ENCODE results near the gene TFB1M.

TFB1M gene

GRCh38 chr6:155292711-155293110 lies 21.6 kb downstream of the TFB1M start:
- no peak for DNase-seq

- no peak for DNase-seq
These were observed 23.0 kb downstream of the TFB1M start for GRCh38 chr6:155291291-155291690.

GRCh38 chr6:155290491-155290890 lies 23.8 kb downstream of the TFB1M start:
- no peak for DNase-seq

- no peak for DNase-seq
These were observed 26.5 kb downstream of the TFB1M start for GRCh38 chr6:155287762-155288161.

- no peak for DNase-seq
These were observed 29.5 kb downstream of the TFB1M start for GRCh38 chr6:155284775-155285174.

GRCh38 chr6:155278319-155279049 lies 35.8 kb downstream of the TFB1M start:
- no peak for DNase-seq

GRCh38 chr6:155276638-155277037 lies 37.6 kb downstream of the TFB1M start:
- no peak for DNase-seq

- no peak for DNase-seq
These were observed 38.3 kb downstream of the TFB1M start for GRCh38 chr6:155275808-155276480.

GRCh38 chr6:155274533-155274932 lies 39.8 kb downstream of the TFB1M start:
- no peak for DNase-seq

GRCh38 chr6:155274106-155274505 lies 40.2 kb downstream of the TFB1M start:
- DNase-seq: no peak

GRCh38 chr6:155273431-155273830 lies 40.9 kb downstream of the TFB1M start:
- DNase-seq: no peak

- no peak for DNase-seq
These were observed 41.7 kb downstream of the TFB1M start for GRCh38 chr6:155272353-155273232.

GRCh38 chr6:155271145-155271544 lies 43.1 kb downstream of the TFB1M start:
- no peak for DNase-seq

- DNase-seq: no peak
These were observed 43.7 kb downstream of the TFB1M start for GRCh38 chr6:155270561-155271091.

GRCh38 chr6:155269765-155270164 lies 44.5 kb downstream of the TFB1M start:
- no peak for DNase-seq

- DNase-seq: peak; percentile 19 to 34 (median 32)
These were observed 46.0 kb downstream of the TFB1M start for GRCh38 chr6:155268088-155268867.

- no peak for DNase-seq
These were observed 46.9 kb downstream of the TFB1M start for GRCh38 chr6:155267411-155267810.

- peak in 1 of 3 donors; percentile 3 for DNase-seq
These were observed 48.3 kb downstream of the TFB1M start for GRCh38 chr6:155265843-155266535.

GRCh38 chr6:155264693-155265320 lies 49.5 kb downstream of the TFB1M start:
- DNase-seq: no peak

GRCh38 chr6:155263373-155264063 lies 50.8 kb downstream of the TFB1M start, which contains the start of gene CLDN20:
TSS of gene CLDN20 (plus strand) at chr6:155264013. CDS start at chr6:155275720, 11,707 bp downstream.
- DNase-seq: no peak
